HL-60 (cell line): Measurements from ENCODE around the gene TNKS1BP1.

Experiments
- DNase-seq, 2 experiments: peaks; one replicate each; pipeline ENCODE4 v3.0.0-alpha.2; 2010 to 2020; ENCODE audit warnings: low read depth in 1 of 2, low spot score in 1 of 2
- H3K27ac ChIP-seq: fragments of 250-450 bp; sonication (Bioruptor Pico); replicated peaks from 2 replicates; pipeline ENCODE4 v1.5.1; 2020; ENCODE audit warnings: mild to moderate bottlenecking, moderate library complexity
- H3K27me3 ChIP-seq: fragments of 250-450 bp; sonication (Bioruptor Pico); 2 replicates; pipeline ENCODE4 v1.5.1; 2021; ENCODE audit warnings: mild to moderate bottlenecking, moderate library complexity; ENCODE audit not compliant: insufficient read depth, poor library complexity, severe bottlenecking
- H3K4me3 ChIP-seq: replicated peaks from 2 replicates; pipeline ENCODE4 v1.5.1; 2011; ENCODE audit warnings: mild to moderate bottlenecking, control low read depth, low read length; ENCODE audit not compliant: insufficient read depth
- CTCF ChIP-seq: IDR thresholded peaks from one replicate; pipeline ENCODE4 v1.5.1; 2011; ENCODE audit warnings: low read length, control low read depth, inconsistent platforms; ENCODE audit not compliant: insufficient read depth
- GABPA ChIP-seq: IDR thresholded peaks from 2 replicates; pipeline ENCODE4 v1.6.1; 2012; ENCODE audit warnings: low read depth
- POLR2AphosphoS5 ChIP-seq: IDR thresholded peaks from 2 replicates; pipeline ENCODE4 v1.6.1; 2012; ENCODE audit warnings: low read depth
- REST ChIP-seq: IDR thresholded peaks from 2 replicates; pipeline ENCODE4 v1.6.1; 2012; ENCODE audit warnings: low read depth; ENCODE audit not compliant: insufficient replicate concordance
- SPI1 ChIP-seq: IDR thresholded peaks from 2 replicates; pipeline ENCODE4 v1.6.1; 2012; ENCODE audit warnings: low read depth, mild to moderate bottlenecking, borderline replicate concordance

Gene TNKS1BP1

GRCh38 chr11:57315491-57315890, 9.3 kb downstream of the TNKS1BP1 start:
- Histone ChIP-seq H3K27ac (no peak overlapping the region), H3K4me3 (no peak overlapping the region), H3K27me3 (no peaks in the 10 kb centered on the region)
- DNase-seq: no peak
- TF ChIP-seq GABPA: no peak
- TF ChIP-seq CTCF: no peak
- TF ChIP-seq SPI1: no peak
- no peak for TF ChIP-seq REST
- TF ChIP-seq POLR2AphosphoS5: no peak

GRCh38 chr11:57314221-57314973, 10.4 kb downstream of the TNKS1BP1 start:
- H3K27ac ChIP-seq: no peak overlapping the region
- TF ChIP-seq REST (no peak), GABPA (no peak), CTCF (no peak), POLR2AphosphoS5 (no peak), SPI1 (no peak)
- H3K4me3 ChIP-seq: no peak overlapping the region
- no peaks in the 10 kb centered on the region for H3K27me3 ChIP-seq
- no peak for DNase-seq

- TF ChIP-seq POLR2AphosphoS5 (no peak), SPI1 (no peak), CTCF (no peak), GABPA (no peak), REST (no peak)
- no peak for DNase-seq
- H3K27ac ChIP-seq: no peak overlapping the region
- no peaks in the 10 kb centered on the region for H3K27me3 ChIP-seq
- no peak overlapping the region for H3K4me3 ChIP-seq
Observed at GRCh38 chr11:57313788-57314135, 11.0 kb downstream of the TNKS1BP1 start.
